Psoas muscle (tissue), 8 donors: ENCODE results near the gene CLPSL1. TPM values are rescaled to one million over a fixed set of nuclear protein-coding genes. Genes with fewer than 3 reads are reported as not detected.

Experiments used
- ATAC-seq, 4 donors: fragments of 200-7000 bp; cut with Tn5 transposase; one replicate each; pipeline ENCODE4 v1.9.1; 2020; ENCODE audit warnings: moderate library complexity in 3 of 4, mild to moderate bottlenecking in 2 of 4
- DNase-seq, 2 donors: peaks; one replicate each; pipeline ENCODE4 v3.0.0-alpha.2; 2020
- H3K27ac ChIP-seq: fragments of 200-600 bp; one replicate; pipeline ENCODE4 v1.8.0; 2022
- H3K27me3 ChIP-seq, 3 donors: fragments of 200-600 bp in 1 of 3; one replicate each; pipeline versions ENCODE4 v1.6.1 to v1.8.0; 2013 to 2022; ENCODE audit warnings: low read length in 2 of 3, mild to moderate bottlenecking in 2 of 3, moderate library complexity in 1 of 3; ENCODE audit not compliant: insufficient read depth in 3 of 3
- H3K36me3 ChIP-seq, 2 donors: fragments of 200-600 bp in 1 of 2; one replicate each; pipeline versions ENCODE4 v1.6.1 to v1.8.0; 2013 to 2022; ENCODE audit warnings: low read depth in 1 of 2, mild to moderate bottlenecking in 1 of 2, moderate library complexity in 1 of 2; ENCODE audit not compliant: insufficient read depth in 1 of 2
- H3K4me1 ChIP-seq: fragments of 200-600 bp; one replicate; pipeline ENCODE4 v1.8.0; 2022
- H3K4me3 ChIP-seq: fragments of 200-600 bp; one replicate; pipeline ENCODE4 v1.8.0; 2022; ENCODE audit warnings: mild to moderate bottlenecking
- H3K9me3 ChIP-seq: fragments of 200-600 bp; one replicate; pipeline ENCODE4 v1.8.0; 2022
- CTCF ChIP-seq: fragments of 200-600 bp; IDR thresholded peaks from one replicate; pipeline ENCODE4 v1.8.0; 2022; ENCODE audit warnings: antibody characterized with exemption
- WGBS, 3 donors: extraction: QIAGEN DNeasy Blood & Tissue Kit; methylation state at CpG; one replicate each; pipeline versions ENCODE4 v1.1.6 to v1.1.7; 2013; 5-methylcytosine and 5-hydroxymethylcytosine counted together
- intact Hi-C, 2 donors: fragments of 100-400 bp; cut with DNase I; formaldehyde crosslinking; loops; one replicate each; pipeline versions ENCODE4 v1.11.0 to v1.14.2; 2022
- polyA plus RNA-seq, 3 donors: library from polyadenylated mRNA; stranded (reverse); fragments of 200-250 nt; gene quantifications; one replicate each; pipeline ENCODE4 v1.2.3, GENCODE V29; 2013
- total RNA-seq, 4 donors: library from RNA; stranded (reverse); fragmentation: NEBNext Ultra II Directional in 2 of 4; extraction: Animal tissue kit (Norgen Biotek cat#: 25700) in 2 of 4; gene quantifications; one replicate each; pipeline versions ENCODE4 v1.2.1 to v1.2.4, GENCODE V29; 2021 to 2023
- donor health status: healthy with polysubstance abuse.
- donor health status: DM: no; HTN: no; CAD: no; lungs with moderate emphysema.
- donor health status: Bipolar disorder and iron deficiency.
- donor health status: healthy.
- donor health status: DM: yes; HTN: yes; CAD: no.
- donor health status: DM: no; HTN: no; CAD: no.
- donor health status: DM: no; HTN: no; CAD: no.
- donor health status: DM: yes; HTN: yes; CAD: no.

The CLPSL1 gene
- total and polyA plus RNA-seq, 7 donors = not detected

GRCh38 chr6:35787266-35788218 is 6.7 kb downstream of the CLPSL1 start:
- DNase-seq = no peak
- Histone ChIP-seq H3K27ac (no peak overlapping the region), H3K4me1 (no peaks in the 10 kb centered on the region), H3K36me3 (no peaks in the 10 kb centered on the region), H3K9me3 (no peaks in the 10 kb centered on the region), H3K27me3 (peaks cover 0 to 64% (median 18%) of the 10 kb centered on the region in 3 donors), H3K4me3 (no peak overlapping the region)
- WGBS, 3 donors = 77 to 85% (median 79%) methylated on average over 13 of the region's 13 CpGs
- intact Hi-C loops = no loop called here
- no peak for TF ChIP-seq CTCF
- peak in 1 of 4 donors; percentile 32 for ATAC-seq

GRCh38 chr6:35788423-35788982 is 7.7 kb downstream of the CLPSL1 start:
- Histone ChIP-seq H3K4me3 (no peak overlapping the region), H3K4me1 (no peaks in the 10 kb centered on the region), H3K36me3 (no peaks in the 10 kb centered on the region), H3K27ac (no peak overlapping the region), H3K27me3 (peaks cover 0 to 59% (median 18%) of the 10 kb centered on the region in 3 donors), H3K9me3 (no peaks in the 10 kb centered on the region)
- no peak for TF ChIP-seq CTCF
- intact Hi-C loops = no loop called here
- 55 to 69% (median 56%) methylated on average over 4 of the region's 4 CpGs for WGBS, 3 donors
- ATAC-seq (no peak), DNase-seq (no peak)

GRCh38 chr6:35790683-35791082 is 9.9 kb downstream of the CLPSL1 start:
- Histone ChIP-seq H3K9me3 (no peaks in the 10 kb centered on the region), H3K36me3 (no peaks in the 10 kb centered on the region), H3K27me3 (peaks cover 0 to 39% (median 18%) of the 10 kb centered on the region in 3 donors), H3K27ac (no peak overlapping the region), H3K4me1 (no peaks in the 10 kb centered on the region), H3K4me3 (no peak overlapping the region)
- DNase-seq = no peak
- WGBS, 3 donors = 80 to 81% (median 81%) methylated on average over 5 of the region's 5 CpGs
- ATAC-seq = no peak
- no peak for TF ChIP-seq CTCF
- intact Hi-C loops = no loop called here

GRCh38 chr6:35794536-35795452 is 14.0 kb downstream of the CLPSL1 start:
- ATAC-seq (no peak), DNase-seq (no peak)
- WGBS, 3 donors = 88 to 92% (median 90%) methylated on average over 17 of the region's 17 CpGs
- H3K27ac ChIP-seq = no peak overlapping the region
- no peak overlapping the region for H3K4me3 ChIP-seq
- H3K9me3 ChIP-seq = no peaks in the 10 kb centered on the region
- no peaks in the 10 kb centered on the region for H3K36me3 ChIP-seq
- TF ChIP-seq CTCF = no peak
- intact Hi-C loops = no loop called here
- H3K4me1 ChIP-seq = no peaks in the 10 kb centered on the region
- peaks cover 0 to 2% (median 0%) of the 10 kb centered on the region in 3 donors for H3K27me3 ChIP-seq
